Effector memory CD4-positive, alpha-beta T cell (primary cell): Measurements from ENCODE around the gene CDH4.

Experiments
- DNase-seq, 3 donors: peaks; one replicate each; pipeline ENCODE4 v3.0.0-alpha.2; 2020
- H3K27ac ChIP-seq: 2 replicates; pipeline ENCODE4 v1.7.0; 2013; ENCODE audit warnings: mild to moderate bottlenecking, low read length, moderate library complexity; ENCODE audit not compliant: insufficient read depth, poor library complexity, severe bottlenecking
- H3K27me3 ChIP-seq: replicated peaks from 2 replicates; pipeline ENCODE4 v1.7.0; 2013; ENCODE audit warnings: mild to moderate bottlenecking, low read length; ENCODE audit not compliant: insufficient read depth, control insufficient read depth, poor library complexity, severe bottlenecking
- H3K36me3 ChIP-seq: 2 replicates; pipeline ENCODE4 v1.7.0; 2013; ENCODE audit warnings: mild to moderate bottlenecking, low read length, moderate library complexity; ENCODE audit not compliant: control insufficient read depth, insufficient read depth
- H3K4me1 ChIP-seq: 2 replicates; pipeline ENCODE4 v1.7.0; 2013; ENCODE audit warnings: low read length, mild to moderate bottlenecking; ENCODE audit not compliant: control insufficient read depth, insufficient read depth, poor library complexity, severe bottlenecking
- H3K4me3 ChIP-seq: 2 replicates; pipeline ENCODE4 v1.7.0; 2013; ENCODE audit warnings: low read length, low read depth, mild to moderate bottlenecking; ENCODE audit not compliant: insufficient read depth, poor library complexity, severe bottlenecking
- H3K9me3 ChIP-seq: 2 replicates; pipeline ENCODE4 v1.7.0; 2013; ENCODE audit warnings: mild to moderate bottlenecking, low read length, moderate library complexity; ENCODE audit not compliant: control insufficient read depth

CDH4 gene

GRCh38 chr20:61627791-61628415 is 375.8 kb downstream of the CDH4 start:
- no peaks in the 10 kb centered on the region for H3K9me3 ChIP-seq
- no peak overlapping the region for H3K27ac ChIP-seq
- no peak overlapping the region for H3K4me3 ChIP-seq
- no peaks in the 10 kb centered on the region for H3K27me3 ChIP-seq
- no peaks in the 10 kb centered on the region for H3K36me3 ChIP-seq
- no peak for DNase-seq
- no peaks in the 10 kb centered on the region for H3K4me1 ChIP-seq

GRCh38 chr20:61628480-61628879 is 376.4 kb downstream of the CDH4 start:
- no peak for DNase-seq
- no peak overlapping the region for H3K27ac ChIP-seq
- no peaks in the 10 kb centered on the region for H3K4me1 ChIP-seq
- no peak overlapping the region for H3K4me3 ChIP-seq
- no peaks in the 10 kb centered on the region for H3K27me3 ChIP-seq
- H3K36me3 ChIP-seq = no peaks in the 10 kb centered on the region
- H3K9me3 ChIP-seq = no peaks in the 10 kb centered on the region

- DNase-seq = no peak
- no peaks in the 10 kb centered on the region for H3K27me3 ChIP-seq
- no peaks in the 10 kb centered on the region for H3K4me1 ChIP-seq
- H3K36me3 ChIP-seq = no peaks in the 10 kb centered on the region
- H3K4me3 ChIP-seq = no peak overlapping the region
- no peak overlapping the region for H3K27ac ChIP-seq
- no peaks in the 10 kb centered on the region for H3K9me3 ChIP-seq
Observed at GRCh38 chr20:61628901-61629601, 377.0 kb downstream of the CDH4 start.

GRCh38 chr20:61629602-61630390 is 377.7 kb downstream of the CDH4 start:
- DNase-seq = no peak
- no peaks in the 10 kb centered on the region for H3K27me3 ChIP-seq
- no peak overlapping the region for H3K4me3 ChIP-seq
- H3K4me1 ChIP-seq = no peaks in the 10 kb centered on the region
- H3K36me3 ChIP-seq = no peaks in the 10 kb centered on the region
- H3K27ac ChIP-seq = no peak overlapping the region
- H3K9me3 ChIP-seq = no peaks in the 10 kb centered on the region

GRCh38 chr20:61630391-61630650 is 378.3 kb downstream of the CDH4 start:
- no peaks in the 10 kb centered on the region for H3K27me3 ChIP-seq
- H3K36me3 ChIP-seq = no peaks in the 10 kb centered on the region
- no peaks in the 10 kb centered on the region for H3K4me1 ChIP-seq
- no peak overlapping the region for H3K4me3 ChIP-seq
- no peak overlapping the region for H3K27ac ChIP-seq
- no peak for DNase-seq
- H3K9me3 ChIP-seq = no peaks in the 10 kb centered on the region

GRCh38 chr20:61630816-61631215 is 378.8 kb downstream of the CDH4 start:
- Histone ChIP-seq H3K27ac (no peak overlapping the region), H3K4me1 (no peaks in the 10 kb centered on the region), H3K4me3 (no peak overlapping the region), H3K36me3 (no peaks in the 10 kb centered on the region), H3K9me3 (no peaks in the 10 kb centered on the region), H3K27me3 (no peaks in the 10 kb centered on the region)
- DNase-seq = no peak

GRCh38 chr20:61631751-61632150 is 379.7 kb downstream of the CDH4 start:
- Histone ChIP-seq H3K36me3 (no peaks in the 10 kb centered on the region), H3K27me3 (no peaks in the 10 kb centered on the region), H3K4me3 (no peak overlapping the region), H3K9me3 (no peaks in the 10 kb centered on the region), H3K4me1 (no peaks in the 10 kb centered on the region), H3K27ac (no peak overlapping the region)
- no peak for DNase-seq

GRCh38 chr20:61633004-61633403 is 380.9 kb downstream of the CDH4 start:
- Histone ChIP-seq H3K4me3 (no peak overlapping the region), H3K4me1 (no peaks in the 10 kb centered on the region), H3K27ac (no peak overlapping the region), H3K27me3 (no peaks in the 10 kb centered on the region), H3K9me3 (no peaks in the 10 kb centered on the region), H3K36me3 (no peaks in the 10 kb centered on the region)
- DNase-seq = no peak

GRCh38 chr20:61634376-61635145 is 382.5 kb downstream of the CDH4 start:
- H3K27me3 ChIP-seq = no peaks in the 10 kb centered on the region
- no peak overlapping the region for H3K27ac ChIP-seq
- H3K36me3 ChIP-seq = no peaks in the 10 kb centered on the region
- no peak for DNase-seq
- H3K4me1 ChIP-seq = no peaks in the 10 kb centered on the region
- no peaks in the 10 kb centered on the region for H3K9me3 ChIP-seq
- H3K4me3 ChIP-seq = no peak overlapping the region
